ENCODE measurements around the gene NFIA.

NFIA gene

DNA sequence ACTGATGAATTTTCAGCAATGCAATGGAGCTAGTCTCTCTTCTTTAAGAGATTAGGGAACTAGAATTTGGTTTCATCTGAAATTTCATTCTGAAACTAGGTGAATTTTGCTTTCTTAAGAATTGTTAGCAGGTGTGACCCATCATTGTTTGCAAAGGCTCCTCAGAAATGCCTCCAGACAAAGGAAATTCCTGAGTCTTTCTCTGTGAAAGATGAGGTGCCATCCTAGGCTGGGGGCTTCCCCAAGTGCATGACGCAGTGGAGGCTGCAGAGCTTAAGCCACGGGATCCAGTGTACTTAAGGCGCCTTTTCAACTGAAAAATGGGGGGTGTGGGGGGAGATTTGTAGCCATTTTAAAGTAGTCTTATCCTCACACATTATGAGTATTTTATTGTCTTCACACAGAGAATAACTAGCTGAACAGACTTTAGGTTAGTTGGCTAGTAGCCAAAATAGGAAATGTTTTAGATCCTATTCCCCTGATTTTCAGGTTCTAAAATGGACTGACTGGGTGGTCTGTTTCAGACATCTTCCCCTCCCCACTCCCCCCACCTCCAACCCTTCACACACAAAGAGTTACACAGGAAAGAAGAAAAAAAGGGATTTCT, 202.0 kb downstream of the NFIA start:
- no peak for TF ChIP-seq Cebpa-rat (IDR thresholded peaks at IDR 0.05)
- Histone ChIP-seq H3K9ac (no peak overlapping the region), H3K4me3 (no peak overlapping the region), H3K36me3 (no peaks in the 10 kb centered on the region), H4K20me1 (no peaks in the 10 kb centered on the region), H3K27ac (no peak overlapping the region), H3K27me3 (no peaks in the 10 kb centered on the region), H3K4me1 (peaks cover 0 to 3% (median 0%) of the 10 kb centered on the region in 10 experiments; a peak in 2 of 20 replicates), H3K9me3 (replicated peaks in 1 of 11) (no peaks in the 10 kb centered on the region), H3K4me2 (no peak overlapping the region)

DNA sequence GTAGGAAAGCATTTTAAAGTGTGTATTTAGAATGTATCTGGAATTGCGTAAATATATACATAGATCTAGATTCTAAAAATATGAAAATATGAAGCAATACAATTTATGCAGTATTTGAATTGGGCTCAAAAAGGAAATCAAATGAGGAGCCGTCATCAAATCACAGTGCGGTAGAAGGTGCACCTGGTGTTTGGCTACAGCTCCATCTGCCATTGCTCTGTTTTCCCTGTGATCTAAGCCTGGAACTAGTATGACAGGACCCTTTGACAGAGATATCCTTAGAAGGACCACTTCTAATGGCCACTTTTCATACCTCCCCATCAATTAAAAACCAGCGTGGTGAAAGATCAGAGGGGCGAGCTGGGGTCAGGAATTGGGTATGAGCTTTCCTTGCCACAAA, 202.6 kb downstream of the NFIA start:
- Histone ChIP-seq H3K9me3 (replicated peaks in 1 of 11) (no peaks in the 10 kb centered on the region), H3K36me3 (no peaks in the 10 kb centered on the region), H3K27ac (no peak overlapping the region), H3K9ac (no peak overlapping the region), H3K27me3 (no peaks in the 10 kb centered on the region), H3K4me2 (no peak overlapping the region), H4K20me1 (no peaks in the 10 kb centered on the region), H3K4me1 (no peaks in the 10 kb centered on the region), H3K4me3 (no peak overlapping the region)
- no peak for TF ChIP-seq Cebpa-rat (IDR thresholded peaks at IDR 0.05)

DNA sequence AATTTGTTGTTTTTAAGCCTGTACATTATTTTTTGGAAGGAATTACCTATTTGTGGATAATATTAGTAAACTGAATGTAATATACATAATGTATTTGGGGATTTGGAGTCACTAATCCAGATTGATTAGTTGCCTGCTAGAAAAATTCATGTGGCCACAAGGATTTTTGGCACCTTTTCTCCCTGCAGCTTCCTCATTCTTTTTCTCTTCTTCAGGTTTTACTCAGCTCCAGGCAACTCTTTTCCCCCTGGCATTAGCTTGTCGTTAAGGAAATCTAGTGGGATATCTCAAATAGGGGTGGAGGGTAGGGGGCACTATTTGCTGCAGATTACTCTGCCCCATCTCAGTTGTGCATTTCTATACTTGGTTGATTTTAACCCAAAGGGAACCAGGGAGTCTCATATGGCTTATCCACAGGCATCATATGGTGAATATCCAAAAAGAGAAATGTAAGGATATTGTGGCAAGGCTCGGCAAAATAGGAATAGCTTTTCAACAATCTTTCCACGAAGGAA, 203.1 kb downstream of the NFIA start:
- H3K4me2 ChIP-seq: no peak overlapping the region
- no peaks in the 10 kb centered on the region for H3K27me3 ChIP-seq
- H3K4me3 ChIP-seq: no peak overlapping the region
- no peaks in the 10 kb centered on the region for H3K9me3 ChIP-seq (replicated peaks in 1 of 11)
- no peaks in the 10 kb centered on the region for H4K20me1 ChIP-seq
- H3K9ac ChIP-seq: no peak overlapping the region
- H3K4me1 ChIP-seq: no peaks in the 10 kb centered on the region
- TF ChIP-seq Cebpa-rat (IDR thresholded peaks at IDR 0.05): no peak
- H3K27ac ChIP-seq: no peak overlapping the region
- H3K36me3 ChIP-seq: no peaks in the 10 kb centered on the region

DNA sequence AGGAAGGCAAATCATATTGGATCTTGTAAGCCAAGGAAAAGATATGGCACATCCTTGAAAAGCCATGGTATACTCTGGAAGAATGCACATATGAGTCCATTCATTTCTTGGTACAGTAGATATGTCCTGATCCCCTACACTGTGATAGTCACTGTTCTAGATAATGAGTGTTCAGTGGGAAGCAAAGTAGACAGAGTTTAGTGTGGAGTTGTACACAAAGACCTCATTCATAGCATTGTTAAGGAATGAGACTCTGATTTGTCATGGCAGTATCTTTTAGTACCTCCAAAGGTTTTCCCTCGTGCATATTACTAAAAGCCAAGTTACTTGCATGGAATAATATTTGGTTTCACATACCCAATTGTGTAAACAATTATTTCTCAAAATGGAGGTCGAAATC, 204.7 kb downstream of the NFIA start:
- no peak overlapping the region for H3K9ac ChIP-seq
- no peaks in the 10 kb centered on the region for H4K20me1 ChIP-seq
- H3K4me3 ChIP-seq: no peak overlapping the region
- TF ChIP-seq Cebpa-rat (IDR thresholded peaks at IDR 0.05): no peak
- no peaks in the 10 kb centered on the region for H3K36me3 ChIP-seq
- no peaks in the 10 kb centered on the region for H3K4me1 ChIP-seq
- no peaks in the 10 kb centered on the region for H3K9me3 ChIP-seq (replicated peaks in 1 of 11)
- no peak overlapping the region for H3K4me2 ChIP-seq
- no peak overlapping the region for H3K27ac ChIP-seq
- no peaks in the 10 kb centered on the region for H3K27me3 ChIP-seq

DNA sequence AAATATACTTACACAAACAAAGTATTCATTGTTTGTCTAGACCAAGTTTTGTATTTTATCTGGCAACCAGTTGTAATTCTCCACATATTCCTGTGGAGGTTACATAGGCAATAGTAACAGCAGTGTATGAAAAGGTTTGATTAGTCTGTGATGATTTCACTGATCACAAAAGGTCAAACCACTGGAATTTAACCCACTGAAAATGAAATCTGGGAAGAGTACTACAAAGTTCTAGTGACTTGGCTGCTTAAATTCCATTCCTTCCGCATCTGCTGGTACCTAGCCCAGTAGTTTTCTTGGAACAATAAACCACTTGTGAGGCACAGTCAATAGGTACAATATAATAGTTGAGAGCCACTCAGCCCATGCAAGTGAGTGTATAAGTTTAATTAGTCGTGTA, 205.4 kb downstream of the NFIA start:
- no peak for TF ChIP-seq Cebpa-rat (IDR thresholded peaks at IDR 0.05)
- Histone ChIP-seq H3K4me3 (no peak overlapping the region), H3K27me3 (no peaks in the 10 kb centered on the region), H3K4me1 (no peaks in the 10 kb centered on the region), H3K9ac (no peak overlapping the region), H4K20me1 (no peaks in the 10 kb centered on the region), H3K9me3 (replicated peaks in 1 of 11) (no peaks in the 10 kb centered on the region), H3K36me3 (no peaks in the 10 kb centered on the region), H3K4me2 (no peak overlapping the region), H3K27ac (no peak overlapping the region)

DNA sequence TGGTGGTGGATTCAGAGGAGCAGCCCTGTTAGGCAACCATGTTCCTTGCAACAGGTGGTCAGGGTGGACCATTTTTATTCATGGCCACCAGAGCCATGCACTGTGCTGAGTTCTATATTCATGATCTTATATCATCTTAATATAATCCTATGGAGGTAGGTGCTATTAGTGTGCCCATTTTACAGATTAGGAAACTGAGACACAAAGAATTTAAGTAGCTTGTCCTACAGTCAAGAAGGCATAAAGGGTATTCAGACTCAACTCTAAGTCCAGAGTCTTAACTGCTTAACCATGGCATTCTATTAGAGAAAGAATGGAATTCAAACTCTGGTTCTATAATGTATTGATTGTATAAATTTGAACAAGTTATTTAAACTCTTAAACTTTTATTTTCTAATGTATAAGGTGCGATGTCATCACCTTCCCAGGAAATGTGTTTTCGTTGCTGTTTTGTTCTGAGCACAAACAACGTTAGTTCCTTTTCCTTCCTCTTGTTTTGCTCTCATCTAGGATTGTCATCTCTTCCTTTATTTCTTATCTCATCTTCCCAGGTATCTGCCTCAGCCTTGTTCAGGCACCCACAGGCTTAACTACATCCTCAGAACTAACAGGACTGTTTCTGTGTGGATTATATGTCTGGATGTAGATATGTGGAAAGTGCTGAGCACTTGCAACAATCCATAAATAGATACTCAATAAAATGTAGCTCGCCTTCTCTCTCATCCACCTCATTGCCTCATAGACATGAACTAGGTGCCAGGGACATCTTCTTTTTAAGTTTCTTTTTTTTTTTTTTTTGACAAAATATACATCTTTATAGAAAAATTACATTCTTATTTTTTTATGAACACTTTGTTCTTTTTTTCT, 207.1 kb downstream of the NFIA start:
- Histone ChIP-seq H3K9ac (no peak overlapping the region), H3K36me3 (no peaks in the 10 kb centered on the region), H3K4me1 (no peaks in the 10 kb centered on the region), H3K4me3 (no peak overlapping the region), H3K27me3 (no peaks in the 10 kb centered on the region), H3K27ac (no peak overlapping the region), H3K9me3 (replicated peaks in 1 of 11) (no peaks in the 10 kb centered on the region), H4K20me1 (no peaks in the 10 kb centered on the region), H3K4me2 (no peak overlapping the region)
- no peak for TF ChIP-seq Cebpa-rat (IDR thresholded peaks at IDR 0.05)

DNA sequence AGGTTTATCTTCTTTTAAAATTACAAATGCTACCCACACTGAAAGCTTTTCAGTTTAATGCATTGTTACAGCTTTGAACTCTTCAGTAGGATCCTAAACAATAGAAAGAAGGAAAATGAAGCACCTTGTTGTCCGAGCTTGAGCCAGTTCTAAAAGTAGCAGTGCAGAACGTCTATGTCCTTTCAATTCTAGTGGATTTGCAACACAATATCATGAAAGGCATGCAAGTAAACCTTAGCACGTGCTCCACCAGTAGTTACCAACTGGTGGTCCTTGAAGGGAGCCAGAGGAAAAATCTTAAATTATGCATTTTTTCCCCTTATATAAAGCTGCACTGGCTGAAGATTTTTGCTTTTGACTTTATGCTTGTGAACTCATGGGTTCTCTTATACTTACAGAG, 208.2 kb downstream of the NFIA start:
- Histone ChIP-seq H4K20me1 (no peaks in the 10 kb centered on the region), H3K27me3 (no peaks in the 10 kb centered on the region), H3K27ac (no peak overlapping the region), H3K36me3 (no peaks in the 10 kb centered on the region), H3K9ac (no peak overlapping the region), H3K4me3 (no peak overlapping the region), H3K4me2 (no peak overlapping the region), H3K9me3 (replicated peaks in 1 of 11) (no peaks in the 10 kb centered on the region), H3K4me1 (no peaks in the 10 kb centered on the region)
- TF ChIP-seq Cebpa-rat (IDR thresholded peaks at IDR 0.05): no peak

DNA sequence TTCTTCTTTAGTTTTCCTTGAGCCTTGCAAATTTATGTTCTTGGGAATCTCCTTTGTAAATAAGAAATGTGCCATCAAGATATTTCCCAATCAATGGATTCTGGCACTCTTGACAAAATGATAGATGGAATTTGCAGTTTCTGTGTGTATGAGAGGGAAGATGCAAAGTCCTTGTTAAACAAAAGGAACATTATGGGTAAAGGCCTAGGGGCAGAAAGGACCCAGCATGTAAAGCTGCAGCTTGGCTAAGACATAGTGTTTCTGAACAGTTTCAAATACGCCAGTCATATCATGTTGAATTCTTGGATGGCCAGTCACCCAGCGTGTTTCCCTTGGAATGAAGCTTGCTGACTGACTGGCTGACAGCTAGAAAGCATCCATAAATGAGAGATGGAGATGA, 210.8 kb downstream of the NFIA start:
- Histone ChIP-seq H3K36me3 (no peaks in the 10 kb centered on the region), H3K4me1 (no peaks in the 10 kb centered on the region), H3K9ac (no peak overlapping the region), H4K20me1 (no peaks in the 10 kb centered on the region), H3K4me2 (no peak overlapping the region), H3K4me3 (no peak overlapping the region), H3K27ac (no peak overlapping the region), H3K27me3 (no peaks in the 10 kb centered on the region), H3K9me3 (replicated peaks in 1 of 11) (peaks cover 7 to 12% (median 9%) of the 10 kb centered on the region in 11 experiments)
- no peak for TF ChIP-seq Cebpa-rat (IDR thresholded peaks at IDR 0.05)

DNA sequence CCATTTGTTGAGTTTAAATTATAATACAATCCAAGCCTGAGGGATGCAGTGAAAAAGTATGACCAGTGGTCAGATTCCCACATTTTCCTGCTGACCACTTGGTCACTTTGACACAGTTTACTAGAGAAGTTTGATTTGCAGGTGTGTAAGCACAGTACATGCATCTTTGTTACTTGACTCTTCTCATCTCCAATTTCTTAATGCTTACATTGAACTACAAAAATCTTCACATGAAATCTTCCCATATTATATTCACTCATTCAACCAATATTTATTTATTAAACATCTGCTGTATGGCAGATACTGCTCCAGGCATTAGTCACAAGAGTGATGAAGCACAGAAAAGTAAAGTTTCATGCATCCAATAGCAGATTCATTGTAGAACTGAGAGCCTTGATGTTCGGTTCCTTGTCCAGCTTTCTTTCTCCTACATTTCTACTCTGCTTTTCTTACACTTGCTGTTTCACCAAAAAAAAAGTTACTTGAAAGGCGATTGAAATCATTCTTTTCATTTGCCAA, 211.7 kb downstream of the NFIA start:
- Histone ChIP-seq H4K20me1 (no peaks in the 10 kb centered on the region), H3K4me2 (no peak overlapping the region), H3K9ac (no peak overlapping the region), H3K4me1 (no peaks in the 10 kb centered on the region), H3K4me3 (no peak overlapping the region), H3K36me3 (no peaks in the 10 kb centered on the region), H3K27me3 (no peaks in the 10 kb centered on the region), H3K9me3 (replicated peaks in 1 of 11) (peaks cover 11 to 16% (median 13%) of the 10 kb centered on the region in 11 experiments), H3K27ac (no peak overlapping the region)
- no peak for TF ChIP-seq Cebpa-rat (IDR thresholded peaks at IDR 0.05)

All from BLaER1 treated with 17β-estradiol and CSF1 and Interleukin-3, amounts not matched to agents 10 nM and 100 nM (cell line).